ENCODE measurements around the gene CP. TPM values are rescaled to one million over a fixed set of nuclear protein-coding genes. Genes with fewer than 3 reads are reported as not detected.

The CP gene
- 100 to 1,000 TPM in 1 of 4 donors, 10 to 100 TPM in 2, 1 to 10 TPM in 1; 5.0 to 111 (median 34.6) TPM for total RNA-seq

DNA sequence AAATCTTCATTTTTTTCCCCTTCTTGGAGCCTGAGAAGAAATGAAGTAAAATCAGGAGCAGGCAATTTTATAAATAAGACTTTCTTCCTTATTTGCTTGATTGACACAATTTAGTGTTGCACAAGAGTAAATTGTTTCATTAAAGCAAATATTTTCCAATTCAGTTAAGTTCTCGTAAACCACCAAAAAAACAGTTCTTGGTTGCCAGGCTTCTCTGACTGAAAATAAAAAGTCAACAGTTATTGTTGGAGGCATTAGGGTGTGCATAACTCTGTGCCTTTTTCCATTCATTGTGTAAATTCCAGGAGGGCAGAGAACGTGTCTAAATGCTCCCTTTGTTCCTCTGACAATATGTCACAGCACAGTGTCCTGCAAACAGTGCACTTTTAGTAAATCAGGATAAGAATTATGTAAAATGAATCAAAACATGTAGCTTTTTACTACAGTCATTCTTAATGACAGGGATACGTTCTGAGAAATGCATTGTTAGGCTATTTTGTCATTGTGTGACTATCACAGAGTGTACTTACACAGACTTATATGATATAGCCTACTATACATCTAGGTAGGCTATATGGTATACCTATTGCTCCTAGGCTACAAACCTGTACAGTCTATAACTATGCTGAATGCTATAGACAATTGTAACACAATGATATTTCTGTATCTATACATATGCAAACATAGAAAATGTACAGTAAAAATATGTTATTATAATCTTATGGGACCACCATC, at the start of gene CP:
CP (minus strand) TSS at position 47 of the 735 bp plus-strand sequence; CDS start at position 10, 37 bp downstream.
- H3K27me3 ChIP-seq, result no peaks in the 10 kb centered on the region
- DNase-seq, result no peak
- H3K27ac ChIP-seq, result peak within 1 kb of the TSS; percentile 0 to 20 (median 18)
- peaks cover 6 to 23% of the 10 kb centered on the region in 2 donors for H3K4me1 ChIP-seq
- no peaks in the 10 kb centered on the region for H3K9me3 ChIP-seq
- H3K36me3 ChIP-seq, result no peaks in the 10 kb centered on the region
- intact Hi-C loops (cut with DNase I), result no loop called here
- H3K4me3 ChIP-seq (replicated peaks in 1 of 3), result no peak within 1 kb of the TSS
- TF ChIP-seq, protein P1, sequence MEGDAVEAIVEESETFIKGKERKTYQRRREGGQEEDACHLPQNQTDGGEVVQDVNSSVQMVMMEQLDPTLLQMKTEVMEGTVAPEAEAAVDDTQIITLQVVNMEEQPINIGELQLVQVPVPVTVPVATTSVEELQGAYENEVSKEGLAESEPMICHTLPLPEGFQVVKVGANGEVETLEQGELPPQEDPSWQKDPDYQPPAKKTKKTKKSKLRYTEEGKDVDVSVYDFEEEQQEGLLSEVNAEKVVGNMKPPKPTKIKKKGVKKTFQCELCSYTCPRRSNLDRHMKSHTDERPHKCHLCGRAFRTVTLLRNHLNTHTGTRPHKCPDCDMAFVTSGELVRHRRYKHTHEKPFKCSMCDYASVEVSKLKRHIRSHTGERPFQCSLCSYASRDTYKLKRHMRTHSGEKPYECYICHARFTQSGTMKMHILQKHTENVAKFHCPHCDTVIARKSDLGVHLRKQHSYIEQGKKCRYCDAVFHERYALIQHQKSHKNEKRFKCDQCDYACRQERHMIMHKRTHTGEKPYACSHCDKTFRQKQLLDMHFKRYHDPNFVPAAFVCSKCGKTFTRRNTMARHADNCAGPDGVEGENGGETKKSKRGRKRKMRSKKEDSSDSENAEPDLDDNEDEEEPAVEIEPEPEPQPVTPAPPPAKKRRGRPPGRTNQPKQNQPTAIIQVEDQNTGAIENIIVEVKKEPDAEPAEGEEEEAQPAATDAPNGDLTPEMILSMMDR (IDR thresholded peaks at IDR 0.05), result no peak
- no peak for TF ChIP-seq POLR2A (IDR thresholded peaks at IDR 0.05)
- 25 to 30% methylated on average over 3 of the region's 3 CpGs for WGBS, 2 donors

DNA sequence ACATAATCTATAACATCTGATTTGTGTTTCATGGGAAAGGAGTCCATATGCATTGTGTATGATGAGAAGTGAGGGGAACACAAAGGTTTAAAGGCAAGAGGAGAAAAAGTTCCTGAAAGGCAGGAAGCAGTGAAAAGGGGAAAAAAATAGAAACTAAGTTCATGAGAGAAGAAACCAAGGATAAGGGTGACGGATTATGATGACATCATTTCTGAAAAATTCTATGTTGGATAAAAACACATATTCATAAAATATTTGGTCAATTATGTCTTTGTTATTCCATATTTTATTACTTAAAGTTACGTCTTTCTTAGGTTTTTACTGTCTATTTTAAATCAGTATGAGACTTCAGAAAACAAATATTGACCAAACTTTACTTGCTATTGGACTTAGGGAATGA, 48.6 kb upstream of the CP start:
- peaks cover 0 to 3% of the 10 kb centered on the region in 2 donors for H3K4me1 ChIP-seq
- no peak overlapping the region for H3K27ac ChIP-seq
- no peaks in the 10 kb centered on the region for H3K36me3 ChIP-seq
- no peaks in the 10 kb centered on the region for H3K27me3 ChIP-seq
- no peaks in the 10 kb centered on the region for H3K9me3 ChIP-seq
- TF ChIP-seq, protein P1 (IDR thresholded peaks at IDR 0.05), result no peak
- TF ChIP-seq POLR2A (IDR thresholded peaks at IDR 0.05), result no peak
- DNase-seq, result no peak
- H3K4me3 ChIP-seq (replicated peaks in 1 of 3), result no peak overlapping the region
- WGBS, 2 donors, result 81% methylated on average over 2 of the region's 2 CpGs
- intact Hi-C loops (cut with DNase I), result loop anchor here (10.0 kb wide), 1 partner anchor 315 kb away; no protein-coding TSS in a partner anchor

DNA sequence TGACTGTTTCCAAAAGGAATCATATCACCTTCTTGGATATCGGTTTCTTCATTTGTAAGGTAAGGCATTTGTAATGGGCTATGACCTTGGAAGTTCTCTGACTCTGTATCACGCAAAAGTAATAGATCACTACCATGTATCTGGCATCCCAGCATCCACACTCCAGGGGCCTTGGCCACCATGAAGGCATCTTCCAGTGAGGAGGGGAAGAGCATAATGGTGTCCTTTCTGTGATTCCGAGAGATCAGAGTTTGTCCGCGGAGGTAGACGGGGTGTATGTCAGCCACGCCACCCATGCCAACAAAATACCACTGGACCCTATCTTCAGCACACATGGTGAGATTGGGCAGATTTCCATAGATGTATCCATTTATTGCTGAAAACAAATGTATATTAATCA, 48.1 kb upstream of the CP start:
- no peaks in the 10 kb centered on the region for H3K9me3 ChIP-seq
- no peak for DNase-seq
- no peaks in the 10 kb centered on the region for H3K4me1 ChIP-seq
- no peak overlapping the region for H3K4me3 ChIP-seq (replicated peaks in 1 of 3)
- no peak overlapping the region for H3K27ac ChIP-seq
- 96% methylated on average over 7 of the region's 7 CpGs for WGBS, 2 donors
- no peaks in the 10 kb centered on the region for H3K27me3 ChIP-seq
- intact Hi-C loops (cut with DNase I), result loop anchor here (5.0 to 10.0 kb wide), 2 partner anchors 152 to 315 kb away; no protein-coding TSS in a partner anchor
- no peak for TF ChIP-seq POLR2A (IDR thresholded peaks at IDR 0.05)
- TF ChIP-seq, protein P1 (IDR thresholded peaks at IDR 0.05), result no peak
- no peaks in the 10 kb centered on the region for H3K36me3 ChIP-seq

DNA sequence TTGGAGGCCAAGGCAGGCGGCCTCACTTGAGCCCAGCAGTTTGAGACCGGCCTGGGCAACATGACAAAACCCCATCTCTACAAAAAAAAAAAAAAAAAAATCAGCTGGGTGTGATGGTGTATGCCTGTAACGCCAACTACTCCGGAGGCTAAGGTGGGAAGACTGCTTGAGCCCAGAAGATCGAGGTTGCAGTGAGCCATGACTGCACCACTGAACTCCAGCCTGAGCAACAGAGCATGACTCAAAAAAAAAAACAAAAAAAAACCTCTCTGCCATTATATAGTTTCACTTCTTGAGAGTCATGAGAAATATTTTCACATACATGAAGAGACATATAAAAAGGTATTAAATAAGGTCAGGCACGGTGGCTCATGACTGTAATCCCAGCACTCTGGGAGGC, 45.9 kb upstream of the CP start:
- no peaks in the 10 kb centered on the region for H3K4me1 ChIP-seq
- DNase-seq, result peak; percentile 25 to 51
- 51 to 53% methylated on average over 6 of the region's 6 CpGs for WGBS, 2 donors
- no peak overlapping the region for H3K27ac ChIP-seq
- H3K9me3 ChIP-seq, result no peaks in the 10 kb centered on the region
- no peaks in the 10 kb centered on the region for H3K27me3 ChIP-seq
- no peak overlapping the region for H3K4me3 ChIP-seq (replicated peaks in 1 of 3)
- intact Hi-C loops (cut with DNase I), result loop anchor here (5.0 kb wide), 1 partner anchor 150 kb away; no protein-coding TSS in a partner anchor
- TF ChIP-seq POLR2A (IDR thresholded peaks at IDR 0.05), result no peak
- TF ChIP-seq, protein P1 (IDR thresholded peaks at IDR 0.05), result no peak
- no peaks in the 10 kb centered on the region for H3K36me3 ChIP-seq

DNA sequence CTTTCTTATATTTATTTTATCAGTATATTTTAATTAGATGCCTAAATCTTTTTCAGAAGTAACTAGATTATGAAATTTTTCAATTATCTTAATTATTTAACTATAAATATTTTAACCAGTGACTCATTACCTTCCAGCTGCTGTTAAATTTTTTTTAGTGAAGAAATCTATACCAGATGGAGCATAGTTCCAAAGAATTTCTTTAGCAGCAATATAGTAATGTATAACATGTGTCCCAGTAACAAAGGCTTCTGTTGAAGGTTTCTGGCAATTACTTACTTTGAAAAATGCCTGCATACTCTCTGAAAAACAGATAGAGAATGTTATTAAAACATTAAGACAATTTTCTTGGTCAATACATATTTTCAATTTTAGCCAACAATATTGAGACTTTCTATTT, 45.1 kb upstream of the CP start:
- intact Hi-C loops (cut with DNase I), result loop anchor here (5.0 kb wide), 1 partner anchor 149 kb away; no protein-coding TSS in a partner anchor
- Histone ChIP-seq H3K36me3 (no peaks in the 10 kb centered on the region), H3K27me3 (no peaks in the 10 kb centered on the region), H3K4me1 (no peaks in the 10 kb centered on the region), H3K4me3 (replicated peaks in 1 of 3) (no peak overlapping the region), H3K27ac (no peak overlapping the region), H3K9me3 (no peaks in the 10 kb centered on the region)
- DNase-seq, result no peak
- TF ChIP-seq, protein P1 (IDR thresholded peaks at IDR 0.05), result no peak
- no peak for TF ChIP-seq POLR2A (IDR thresholded peaks at IDR 0.05)

Measured in thyroid gland (tissue), 4 donors.